Measurements from ENCODE around the gene OR52K1.
"Not testable (repeated sequence)": the region's sequence is repeated elsewhere in the genome, so short reads cannot be mapped to it uniquely, and the experiment has no call there.

Gene OR52K1

GRCh38 chr11:4482445-4482844 lies at the start of gene OR52K1:
TSS of gene OR52K1 (plus strand) at chr11:4482646. CDS start at chr11:4488901, 6,255 bp downstream.
- no peak for DNase-seq

- no peak for DNase-seq
Observed at GRCh38 chr11:4433856-4434255, 48.6 kb upstream of the OR52K1 start.

DNA sequence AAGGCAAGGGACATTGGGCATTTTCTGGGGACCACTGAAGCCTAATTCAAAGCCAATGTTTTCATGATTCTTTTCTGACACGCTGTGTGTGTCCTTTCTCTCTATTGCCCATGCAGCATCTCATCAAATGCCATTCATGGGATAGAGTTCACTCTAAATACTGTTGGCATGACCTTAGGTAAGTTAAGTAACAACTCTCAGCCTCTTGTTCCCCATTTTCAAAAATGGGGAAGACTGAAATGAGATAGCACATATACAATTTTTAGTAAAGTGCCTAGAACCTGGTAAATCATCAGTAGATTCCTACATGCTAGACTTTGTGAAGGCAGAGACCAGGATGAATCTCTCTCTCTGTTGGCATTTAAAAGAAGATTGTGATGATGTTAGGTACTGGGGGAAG lies 46.0 kb upstream of the OR52K1 start:
- DNase-seq: no peak

GRCh38 chr11:4441515-4441914 lies 40.9 kb upstream of the OR52K1 start:
- no peak for DNase-seq

DNA sequence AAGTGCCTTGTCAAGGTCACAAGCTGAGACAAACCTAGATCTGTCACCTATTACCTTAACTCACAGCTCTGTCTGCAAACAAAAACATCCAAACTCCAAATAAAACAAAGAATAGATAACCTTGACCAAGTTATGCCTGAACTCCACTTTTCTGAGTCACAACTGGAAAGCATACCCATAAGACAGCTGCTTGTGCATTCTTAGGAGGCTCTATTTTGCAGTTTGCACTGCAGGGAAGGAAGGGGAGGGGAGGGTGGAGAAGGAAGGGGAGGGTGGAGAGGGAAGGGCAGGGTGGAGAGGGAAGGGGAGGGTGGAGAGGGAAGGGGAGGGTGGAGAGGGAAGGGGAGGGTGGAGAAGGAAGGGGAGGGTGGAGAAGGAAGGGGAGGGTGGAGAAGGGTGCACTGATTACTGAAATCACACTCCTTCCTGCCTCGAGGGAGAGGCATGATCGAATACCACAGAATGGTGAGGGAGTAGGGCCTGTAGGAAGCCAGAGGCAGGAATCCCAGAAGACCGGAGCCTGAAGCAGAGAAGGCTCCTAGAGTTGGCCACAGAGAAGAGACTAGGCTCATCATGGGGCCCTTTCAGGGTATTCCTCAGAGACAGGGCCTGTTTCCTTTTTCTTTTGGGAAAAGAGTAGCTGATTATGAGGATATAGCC lies 39.1 kb upstream of the OR52K1 start:
- DNase-seq: no peak

- no peak for DNase-seq
Observed at GRCh38 chr11:4448995-4449394, 33.5 kb upstream of the OR52K1 start, which contains the start of gene OR52K2. TSS of gene OR52K2 (plus strand) at chr11:4449295. CDS start at chr11:4449340, 45 bp downstream.

- DNase-seq: no peak
Observed at GRCh38 chr11:4453118-4453517, 29.3 kb upstream of the OR52K1 start.

GRCh38 chr11:4454021-4454420 lies 28.4 kb upstream of the OR52K1 start:
- no peak for DNase-seq

DNA sequence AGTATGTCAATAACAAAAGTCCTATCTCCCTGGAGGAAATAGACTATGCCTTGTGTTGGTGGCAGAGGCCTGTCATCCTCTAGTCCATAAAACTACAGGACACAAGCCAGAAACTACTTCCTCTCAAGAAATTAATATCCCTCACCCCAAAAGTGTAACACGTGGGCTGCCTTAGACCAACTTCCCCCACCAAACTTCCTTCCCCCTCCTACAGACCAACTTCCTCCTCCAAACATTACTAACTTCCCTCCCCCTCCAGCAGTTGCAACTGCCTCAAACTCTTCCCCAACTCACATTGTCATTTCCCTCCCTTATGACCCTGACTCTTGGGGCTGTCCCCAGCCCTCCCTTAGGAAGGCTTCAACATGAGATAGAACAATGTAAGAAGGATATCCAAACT lies 27.0 kb upstream of the OR52K1 start:
- DNase-seq: no peak

GRCh38 chr11:4459500-4459899 lies 22.9 kb upstream of the OR52K1 start:
- no peak for DNase-seq

- no peak for DNase-seq
Observed at GRCh38 chr11:4460151-4460550, 22.3 kb upstream of the OR52K1 start.

GRCh38 chr11:4464216-4465159 lies 18.0 kb upstream of the OR52K1 start:
- DNase-seq: no peak

GRCh38 chr11:4465407-4465806 lies 17.0 kb upstream of the OR52K1 start:
- DNase-seq: no peak

DNA sequence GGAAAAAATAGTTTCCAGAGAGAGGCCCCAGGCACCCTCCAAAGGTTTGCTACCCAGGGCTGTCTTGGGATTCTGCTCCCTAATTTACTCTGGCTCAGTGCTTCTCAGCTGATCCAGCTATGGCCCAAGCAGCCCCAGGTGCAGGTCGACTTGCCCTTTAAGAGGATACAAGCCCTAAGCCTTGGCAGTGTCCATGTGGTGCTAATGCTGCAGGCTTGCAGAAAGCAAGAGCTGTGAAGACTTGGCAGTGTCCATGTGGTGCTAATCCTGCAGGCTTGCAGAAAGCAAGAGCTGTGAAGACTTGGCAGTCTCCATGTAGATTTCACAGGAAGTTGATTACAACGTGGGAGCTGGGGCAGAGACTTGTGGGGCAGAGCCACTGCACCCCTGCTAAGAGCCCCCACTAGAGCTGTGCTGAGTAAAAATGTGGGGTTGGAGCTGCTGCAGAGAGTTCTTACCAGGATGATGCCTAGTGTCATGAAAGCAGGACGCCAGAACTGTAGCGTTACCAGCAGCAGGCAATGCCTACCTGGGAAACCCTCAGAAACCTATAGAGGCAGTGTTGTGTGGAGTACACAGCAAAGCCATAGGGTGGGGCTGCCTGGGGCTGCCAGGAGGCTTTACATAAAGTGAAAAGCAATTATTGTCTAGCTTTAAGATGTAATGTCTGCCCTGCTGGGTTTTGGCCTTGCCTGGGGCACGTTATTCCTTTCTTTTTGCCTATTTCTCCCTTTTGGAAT lies 16.1 kb upstream of the OR52K1 start:
- peak; percentile 3 for DNase-seq

- no peak for DNase-seq
Observed at GRCh38 chr11:4466871-4467442, 15.5 kb upstream of the OR52K1 start.

DNA sequence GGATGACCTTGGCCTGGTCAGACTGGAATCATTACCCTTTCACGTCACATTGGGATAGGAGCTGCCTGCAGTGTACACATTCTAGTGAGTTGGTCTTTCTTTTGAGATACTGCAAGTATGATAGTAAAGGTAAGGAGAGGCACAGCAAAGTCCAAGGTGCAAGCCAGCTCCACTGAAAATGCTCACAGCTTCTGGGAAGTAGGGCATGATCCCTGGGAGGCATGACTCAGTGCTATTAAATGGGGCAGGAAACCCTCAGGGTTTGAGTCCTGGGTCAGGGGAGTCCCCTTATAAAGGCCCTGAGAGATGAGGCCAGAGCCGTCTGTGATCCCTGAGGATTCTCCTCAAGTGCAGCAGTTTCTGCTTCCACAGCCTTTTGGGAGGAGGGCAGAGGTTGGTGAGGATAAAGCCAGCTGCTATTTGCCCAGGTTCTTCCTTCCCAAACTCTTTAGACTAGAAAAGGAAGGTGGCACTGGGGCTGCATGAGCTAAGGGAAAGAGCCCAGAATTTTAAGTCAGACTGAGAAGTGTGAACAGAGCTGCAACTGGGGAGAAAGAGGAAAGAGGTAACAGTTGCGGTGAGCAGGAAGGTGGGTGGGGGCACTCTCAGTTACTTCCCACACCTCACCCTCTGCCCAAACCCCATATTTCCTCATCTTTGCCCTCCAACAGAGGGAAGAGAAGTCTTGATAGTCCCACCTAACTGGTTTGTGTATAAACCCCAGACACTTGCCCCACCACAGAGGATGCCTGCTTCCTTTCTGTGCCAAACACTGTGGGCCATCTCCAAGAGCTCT lies 14.4 kb upstream of the OR52K1 start:
- no peak for DNase-seq

DNA sequence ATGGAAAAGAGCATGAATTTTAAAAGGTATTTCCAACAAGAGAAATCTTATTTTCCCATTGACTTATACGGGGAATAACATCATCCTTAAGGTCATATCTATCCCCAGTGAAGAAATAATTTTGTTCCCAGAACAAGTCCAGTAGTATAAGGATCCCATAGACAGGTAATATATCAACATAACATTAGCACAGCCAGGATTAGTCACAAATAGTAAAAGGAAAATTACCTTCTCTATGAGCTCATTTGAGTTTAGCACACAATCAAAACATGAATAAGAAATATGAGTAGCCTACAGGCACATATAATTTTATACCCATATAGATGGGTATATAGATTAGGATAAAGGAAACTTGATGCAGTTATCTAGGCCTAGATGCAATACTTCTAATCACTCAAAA lies 2.8 kb upstream of the OR52K1 start:
- DNase-seq: no peak

DNA sequence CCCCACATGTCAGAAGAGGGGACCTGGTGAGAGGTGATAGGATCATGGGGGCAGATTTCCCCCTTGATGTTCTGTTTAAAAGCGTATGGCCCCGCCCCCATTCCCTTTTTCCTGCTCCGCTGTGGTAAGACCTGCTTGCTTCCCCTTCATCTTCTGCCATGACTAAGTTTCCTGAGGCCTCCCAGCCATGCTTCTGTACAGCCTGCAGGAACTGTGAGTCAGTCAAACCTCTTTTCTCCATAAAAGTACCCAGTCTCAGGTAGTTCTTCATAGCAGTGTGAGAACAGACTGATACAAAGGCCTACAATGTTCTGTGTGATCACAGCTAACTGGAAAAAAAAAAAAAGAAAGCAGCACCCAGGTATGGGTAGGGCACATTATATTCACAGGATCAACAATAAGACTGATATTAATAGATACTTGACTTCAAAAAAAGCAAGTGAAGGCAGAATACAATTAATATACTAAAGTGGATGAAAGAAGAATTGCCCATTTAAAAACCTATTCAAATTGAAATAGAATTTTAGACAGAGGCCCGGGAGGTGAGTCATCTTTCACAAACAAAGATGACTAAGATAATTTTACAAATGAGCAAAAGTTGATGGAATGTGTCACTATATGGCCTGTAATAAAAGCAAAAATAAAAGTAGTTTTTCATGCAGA lies 1.7 kb upstream of the OR52K1 start:
- no peak for DNase-seq

DNA sequence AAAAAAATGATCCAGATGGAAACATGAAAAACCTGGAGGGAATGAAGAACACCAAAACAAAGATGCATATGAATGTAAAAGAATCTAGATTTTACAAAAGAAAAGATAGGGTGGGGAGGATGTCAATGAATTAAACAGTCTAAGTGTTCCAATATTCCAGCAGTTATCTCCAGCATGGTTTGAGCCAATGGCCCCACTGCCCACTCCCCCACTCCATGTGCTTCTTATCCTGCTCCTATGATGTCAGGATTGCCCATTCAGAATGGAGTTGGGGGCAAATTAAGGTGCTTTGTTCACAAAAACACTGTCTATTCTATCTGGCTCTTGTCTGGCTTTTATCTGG lies 1.2 kb upstream of the OR52K1 start:
- DNase-seq: no peak

- DNase-seq: no peak
Observed at GRCh38 chr11:4484310-4484709, 1.9 kb downstream of the OR52K1 start.

GRCh38 chr11:4491405-4491804 lies 9.0 kb downstream of the OR52K1 start:
- not testable (repeated sequence) for DNase-seq

Data from NCI-H82 (cell line).